Glomerular visceral epithelial cell (primary cell): Measurements from ENCODE around the gene FOXJ1.

Experiments
- DNase-seq: peaks from one replicate; pipeline ENCODE4 v3.0.0-alpha.2; 2016; ENCODE audit errors: extremely low spot score

The FOXJ1 gene

DNA sequence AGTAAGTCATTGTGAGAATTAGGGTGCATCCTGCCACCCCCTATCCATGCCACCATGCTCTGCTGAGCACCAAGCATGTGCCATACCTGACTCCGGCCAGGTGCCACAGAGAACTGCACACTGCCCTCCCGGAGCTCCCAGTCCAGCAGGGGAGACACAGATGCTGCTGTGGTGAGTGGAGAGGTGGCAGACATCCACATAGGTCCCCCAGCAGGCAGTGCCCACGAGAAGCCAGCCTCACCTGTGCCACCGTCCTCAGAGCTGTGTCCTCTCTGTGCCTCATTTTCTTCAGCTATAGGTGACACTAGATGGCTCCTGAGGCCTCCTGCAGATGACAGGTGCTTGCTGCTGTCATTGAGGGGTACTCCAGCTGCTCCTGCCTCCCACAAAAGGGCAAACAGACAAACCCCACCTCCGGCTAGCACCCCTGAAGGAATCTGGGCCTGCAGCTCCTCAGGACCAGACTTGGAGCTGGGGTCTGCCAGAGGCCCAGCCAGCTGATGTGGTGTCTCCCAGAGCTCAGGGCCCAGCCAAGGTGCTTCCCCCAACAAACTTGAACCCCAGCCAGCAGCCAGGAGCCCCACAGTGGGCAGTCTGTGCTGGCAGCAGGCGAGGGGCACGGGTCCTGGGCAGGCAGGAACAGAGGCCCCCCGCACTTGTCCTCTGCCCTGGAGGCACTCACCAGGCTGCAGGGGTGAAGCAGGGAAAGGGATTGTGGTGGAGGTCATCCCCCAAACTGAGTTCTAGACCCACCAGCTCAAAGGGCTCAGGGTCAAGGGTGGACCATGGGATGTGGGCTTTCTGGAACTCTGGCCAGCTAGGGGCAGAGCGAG, 17.1 kb downstream of the FOXJ1 start:
- DNase-seq: no peak

DNA sequence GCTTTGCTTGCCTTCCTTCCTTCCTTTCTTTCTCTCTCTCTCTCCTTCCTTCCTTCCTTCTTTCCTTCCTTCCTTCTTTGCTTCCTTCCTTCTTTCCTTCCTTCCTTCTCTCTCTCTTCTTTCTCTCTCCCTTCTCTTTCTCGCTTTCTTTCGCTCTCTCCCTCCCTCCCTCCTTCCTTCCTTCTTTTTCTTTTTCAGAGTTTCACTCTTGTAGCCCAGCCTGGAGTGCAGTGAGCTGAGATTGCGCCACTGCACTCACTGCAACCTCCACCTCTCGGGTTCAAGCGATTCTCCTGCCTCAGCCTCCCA, 17.9 kb downstream of the FOXJ1 start:
- DNase-seq: no peak

DNA sequence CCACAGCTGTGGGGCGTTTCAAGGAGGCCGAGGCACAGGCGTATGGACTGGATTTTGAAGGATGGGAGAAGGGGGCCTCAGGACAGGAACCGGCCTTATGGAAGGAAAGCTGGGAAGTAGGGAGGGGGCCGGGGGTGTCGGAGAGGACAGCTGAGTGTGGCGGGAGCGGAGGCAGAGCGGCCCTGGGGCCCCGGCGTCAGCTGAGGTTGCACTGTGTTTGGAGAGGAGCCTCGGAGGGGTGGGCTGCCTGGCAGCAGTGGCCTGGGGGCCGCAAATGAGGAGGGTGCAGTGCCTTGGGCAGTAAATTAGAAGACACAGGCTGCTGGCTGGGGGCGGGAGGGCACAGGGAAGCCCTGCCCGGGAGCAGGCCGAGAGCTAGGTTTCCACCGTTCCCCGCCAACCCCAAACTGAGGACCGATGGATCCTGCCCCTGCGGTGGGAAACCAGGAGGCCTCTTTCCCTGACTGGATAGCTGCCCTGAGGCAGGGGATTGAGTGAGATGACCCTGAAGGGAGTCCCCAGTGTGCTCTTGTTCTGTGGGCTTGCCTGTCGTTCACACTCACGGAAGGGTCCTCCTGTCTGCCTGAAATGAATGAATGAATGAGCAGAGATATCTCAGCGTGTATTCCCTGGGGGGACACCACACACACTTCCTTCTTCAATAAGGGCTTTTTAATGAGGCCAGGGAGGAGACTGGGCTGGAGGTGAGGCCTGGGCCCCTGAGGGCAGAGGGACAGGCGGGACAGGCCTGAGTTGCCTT, 18.4 kb downstream of the FOXJ1 start:
- no peak for DNase-seq

DNA sequence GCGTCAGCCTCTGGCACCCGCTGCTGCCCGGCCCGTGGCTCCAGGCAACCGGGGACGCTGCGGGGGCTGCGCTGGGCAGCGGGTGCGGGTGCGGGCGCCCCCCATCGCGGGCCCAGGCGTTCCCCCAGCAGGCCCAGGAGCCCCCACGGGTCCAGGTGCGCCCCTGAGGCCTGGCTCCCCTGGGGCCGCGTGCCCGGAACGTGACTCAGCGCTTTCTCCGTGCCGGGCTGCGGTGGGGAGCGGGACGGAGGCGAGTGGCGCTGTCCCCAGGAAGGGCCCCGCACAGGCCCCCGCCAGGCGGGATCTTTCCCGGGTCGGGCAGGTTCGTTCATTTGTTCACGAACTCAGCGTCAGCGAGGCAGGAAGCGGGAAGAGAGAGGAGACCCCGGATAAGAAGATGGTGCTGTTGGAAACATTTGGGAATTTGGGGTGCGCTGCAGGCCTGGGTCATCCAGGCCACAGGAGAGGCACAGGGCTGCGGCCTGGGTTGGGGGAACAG, 19.1 kb downstream of the FOXJ1 start:
- no peak for DNase-seq

DNA sequence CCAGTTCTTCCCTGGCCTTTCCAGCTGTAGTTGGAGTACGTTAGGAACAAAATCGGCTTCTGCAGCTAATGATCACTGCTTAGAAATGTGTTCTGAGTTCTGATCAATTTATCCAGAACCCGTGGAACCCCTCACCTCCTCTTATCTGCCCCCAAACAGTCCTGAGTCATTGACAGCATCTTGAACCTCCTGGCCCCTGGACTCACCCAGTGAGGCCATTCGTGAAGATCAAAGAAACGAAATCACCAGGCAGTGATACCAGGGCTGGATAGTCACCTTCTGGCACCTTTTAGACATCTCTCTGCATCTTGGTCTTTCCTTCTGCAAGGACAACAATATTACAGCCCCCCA, 20.4 kb downstream of the FOXJ1 start:
- no peak for DNase-seq

DNA sequence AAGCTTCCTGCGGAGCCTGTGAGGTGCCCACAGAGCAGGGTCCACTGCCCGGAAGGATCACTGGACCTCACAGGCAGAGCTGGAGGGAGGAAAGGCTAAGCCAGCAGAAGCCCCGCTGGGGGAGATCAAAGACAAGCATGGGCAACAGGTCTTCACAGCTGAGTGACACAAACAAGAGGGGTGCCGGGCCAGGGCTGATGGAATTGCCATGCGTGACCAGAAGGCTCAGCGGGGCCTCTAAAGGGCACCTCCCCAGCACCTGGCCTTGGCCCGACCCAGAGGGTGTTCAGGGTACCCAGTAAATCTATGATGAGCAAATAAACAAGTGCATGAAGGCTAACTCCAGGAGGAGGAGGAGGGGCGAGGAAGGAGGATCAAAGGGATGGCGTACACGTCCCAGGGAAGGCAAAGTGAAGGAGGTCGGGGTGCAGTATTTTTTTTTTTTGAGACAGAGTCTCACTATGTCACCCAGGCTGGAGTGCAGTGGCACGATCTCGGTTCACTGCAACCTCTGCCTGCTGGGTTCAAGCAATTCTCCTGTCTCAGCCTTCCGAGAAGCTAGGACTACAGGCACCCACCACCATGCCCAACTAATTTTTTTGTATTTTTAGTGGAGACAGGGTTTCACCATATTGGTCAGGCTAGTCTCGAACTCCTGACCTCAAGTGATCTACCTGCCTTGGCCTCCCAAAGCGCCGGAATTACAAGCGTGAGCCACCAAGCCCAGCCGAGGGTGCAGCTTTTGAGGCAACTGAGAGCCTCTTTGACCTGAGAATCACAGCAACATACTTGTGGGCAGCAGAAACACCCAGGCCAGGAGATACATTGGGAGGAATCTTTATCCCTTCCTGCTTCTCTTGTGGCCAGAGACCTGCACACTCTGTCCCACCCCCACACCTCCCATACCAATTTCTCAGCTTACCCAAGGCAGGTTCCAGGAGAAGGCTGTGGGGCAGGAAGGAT, 21.4 kb downstream of the FOXJ1 start:
- DNase-seq: no peak

DNA sequence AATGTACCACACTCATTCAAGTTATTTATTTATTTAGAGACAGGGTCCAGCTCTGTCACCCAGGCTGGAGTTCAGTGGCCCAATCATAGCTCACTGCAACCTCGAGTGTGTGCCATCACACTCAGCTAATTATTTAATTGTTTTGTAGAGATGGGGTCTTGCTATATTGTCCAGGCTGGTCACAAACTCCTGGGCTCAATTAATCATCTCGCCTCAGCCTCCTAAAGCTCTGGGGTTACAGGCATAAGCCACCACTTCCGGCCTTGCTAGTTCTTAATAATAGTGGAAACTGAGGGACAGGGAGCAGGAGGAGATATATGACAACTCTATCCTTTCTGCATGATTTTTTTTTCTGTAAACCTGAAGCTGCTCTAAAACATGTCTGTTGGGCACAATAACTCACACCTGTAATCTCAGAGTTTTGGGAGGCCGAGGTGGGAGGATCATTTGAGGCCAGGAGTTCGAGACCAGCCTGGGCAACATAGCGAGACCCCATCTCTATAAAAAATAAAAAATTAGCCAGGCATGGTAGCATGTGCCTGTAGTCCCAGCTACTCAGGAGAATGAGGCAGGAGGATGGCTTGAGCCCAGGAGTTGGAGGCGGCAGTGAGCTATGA, 25.8 kb downstream of the FOXJ1 start:
- DNase-seq: no peak

DNA sequence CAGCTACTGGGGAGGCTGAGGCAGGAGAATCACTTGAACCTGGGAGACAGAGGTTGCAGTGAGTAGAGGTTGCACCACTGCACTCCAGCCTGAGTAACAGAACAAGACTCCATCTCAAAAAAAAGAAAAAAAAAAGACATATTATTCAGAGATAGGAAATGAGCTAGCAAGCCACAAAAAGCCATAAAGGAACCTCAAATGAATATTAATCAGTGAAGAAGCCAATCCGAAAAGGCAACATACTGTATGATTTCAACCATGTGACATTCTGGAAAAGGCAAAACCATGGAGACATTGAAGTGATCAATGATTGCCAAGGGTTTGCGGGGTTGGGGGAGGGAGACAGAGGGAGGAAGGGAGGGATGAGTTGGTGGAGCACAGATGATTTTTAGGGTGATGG, 29.1 kb downstream of the FOXJ1 start:
- no peak for DNase-seq

DNA sequence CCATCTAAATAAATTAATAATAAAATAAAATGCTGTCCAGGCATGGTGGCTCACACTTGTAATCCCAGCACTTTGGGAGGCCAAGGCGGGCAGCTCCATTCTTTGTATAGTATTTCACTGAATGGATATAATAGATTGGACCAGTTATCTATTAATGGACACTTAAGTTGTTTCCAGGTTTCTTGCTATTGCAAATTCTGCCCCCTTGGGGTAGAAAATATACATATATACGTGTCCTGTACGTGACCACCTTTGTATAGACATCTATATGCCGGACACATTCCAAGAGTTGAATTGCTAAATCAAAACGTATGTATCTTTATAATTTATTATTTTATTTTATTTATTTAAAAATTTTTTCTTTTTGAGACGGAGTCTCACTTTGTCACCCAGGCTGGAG, 33.5 kb downstream of the FOXJ1 start:
- peak; percentile 19 for DNase-seq

DNA sequence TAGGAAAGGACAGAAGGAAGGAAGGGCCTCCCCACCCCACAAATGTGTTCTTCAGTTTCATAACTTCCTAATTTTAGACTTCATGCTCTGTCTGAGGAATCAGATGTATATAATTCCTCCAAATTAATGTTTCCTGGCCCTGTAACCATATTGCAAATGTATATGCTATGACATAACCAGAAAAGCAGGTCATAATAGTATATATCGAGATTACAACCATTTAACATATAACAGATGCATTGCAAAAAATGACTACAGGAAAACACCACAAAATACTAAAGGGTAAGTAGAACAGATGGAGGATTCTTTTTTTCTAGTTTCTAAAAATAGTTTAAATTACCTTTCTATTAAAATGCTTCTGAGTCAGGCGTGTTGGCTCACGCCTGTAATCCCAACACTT, 34.3 kb downstream of the FOXJ1 start:
- no peak for DNase-seq

DNA sequence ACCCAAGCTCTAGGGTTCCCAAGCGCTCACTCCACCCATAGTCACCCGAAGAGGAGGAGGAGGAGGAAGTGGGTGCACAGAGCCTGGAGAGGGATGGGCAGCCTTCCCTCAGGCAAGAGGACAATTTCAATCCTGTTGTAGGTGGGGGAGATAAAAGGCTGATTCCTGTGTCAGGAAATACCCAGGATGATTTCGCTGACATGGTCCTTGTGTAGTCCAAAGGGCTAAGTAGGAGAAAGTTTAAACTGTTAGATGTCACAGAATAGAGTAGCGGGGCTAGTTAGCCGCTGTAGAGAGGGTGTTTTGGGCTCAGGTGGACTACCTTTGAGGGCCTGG, 36.2 kb downstream of the FOXJ1 start:
- DNase-seq: no peak

DNA sequence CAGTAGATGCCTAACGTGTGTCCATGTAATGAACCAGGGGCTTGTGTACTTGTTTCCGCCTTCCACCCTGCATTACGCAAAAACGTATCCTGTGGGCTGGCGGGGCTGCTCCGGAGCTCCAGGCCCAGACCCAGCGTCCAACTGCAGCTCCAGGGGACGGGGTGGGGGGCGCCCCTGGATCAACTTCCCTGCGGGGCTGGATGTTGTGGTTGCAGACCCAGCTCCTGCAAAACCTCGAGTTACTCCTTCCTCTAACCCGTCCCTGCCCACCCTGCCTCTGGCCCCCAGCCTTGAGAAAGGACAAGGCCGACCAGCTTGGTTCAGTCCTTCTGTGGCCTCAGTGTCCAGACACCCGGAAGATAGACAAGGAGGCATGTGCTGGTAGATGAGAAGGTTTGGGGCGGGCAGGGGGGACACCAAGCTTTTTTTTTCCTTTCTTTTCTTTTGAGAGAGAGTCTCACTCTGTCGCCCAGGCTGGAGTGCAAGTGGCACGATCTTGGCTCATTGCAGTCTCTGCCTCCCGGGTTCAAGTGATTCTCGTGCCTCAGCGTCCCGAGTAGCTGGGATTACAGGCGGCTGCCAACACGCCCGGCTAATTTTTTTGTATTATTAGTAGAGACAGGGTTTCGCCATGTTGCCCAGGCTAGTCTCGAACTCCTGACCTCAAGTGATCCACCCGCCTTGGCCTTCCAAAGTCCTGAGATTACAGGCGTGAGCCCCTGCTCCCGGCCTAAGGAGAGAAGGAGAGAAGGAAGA, 36.7 kb downstream of the FOXJ1 start:
- DNase-seq: no peak

DNA sequence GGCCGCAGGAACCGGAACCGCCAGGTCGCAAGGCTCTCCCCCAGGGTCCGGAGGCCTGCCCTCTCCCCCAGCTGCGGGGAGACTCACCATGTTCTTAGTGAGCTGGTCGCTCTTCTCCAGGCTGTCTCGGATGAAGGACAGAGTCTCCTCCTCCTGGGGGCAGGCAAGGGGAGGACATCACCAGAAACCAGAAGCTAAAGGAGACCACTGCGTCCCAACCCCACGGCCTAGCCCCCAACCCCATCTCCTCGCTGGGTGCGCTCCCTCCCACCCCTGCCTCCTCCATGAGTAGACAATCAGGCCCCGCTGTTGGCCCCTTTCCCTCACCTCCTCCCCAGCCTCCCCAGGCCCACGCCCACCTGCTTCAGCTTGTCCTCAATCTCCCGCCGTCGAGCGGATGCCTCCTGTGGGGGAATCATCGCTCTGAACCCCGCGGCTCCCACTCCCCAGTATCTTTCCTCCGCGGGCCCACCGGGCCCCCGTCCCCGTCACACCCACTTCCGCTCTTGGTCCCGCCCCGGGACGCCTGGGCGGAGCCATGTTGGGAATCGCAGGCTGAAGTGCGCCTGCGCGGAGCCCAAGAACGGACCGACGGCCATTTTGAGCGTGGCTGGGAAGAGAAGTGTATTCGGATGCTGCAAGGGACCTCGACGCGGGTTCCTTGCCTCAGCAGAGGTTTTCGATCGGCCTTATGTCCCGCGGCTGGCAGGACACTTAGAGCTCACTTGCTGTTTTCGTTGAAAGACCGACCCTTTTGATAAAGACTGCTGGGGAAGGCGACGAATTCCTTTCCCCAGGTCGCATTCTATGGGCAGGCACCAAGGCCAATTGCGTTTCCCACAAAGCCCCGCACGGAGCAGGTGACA, 37.5 kb downstream of the FOXJ1 start, which contains the start of gene EXOC7:
EXOC7 (minus strand) TSS at position 514 of the 866 bp plus-strand sequence; CDS start at position 419, 95 bp downstream.
- DNase-seq: peak; percentile 92

DNA sequence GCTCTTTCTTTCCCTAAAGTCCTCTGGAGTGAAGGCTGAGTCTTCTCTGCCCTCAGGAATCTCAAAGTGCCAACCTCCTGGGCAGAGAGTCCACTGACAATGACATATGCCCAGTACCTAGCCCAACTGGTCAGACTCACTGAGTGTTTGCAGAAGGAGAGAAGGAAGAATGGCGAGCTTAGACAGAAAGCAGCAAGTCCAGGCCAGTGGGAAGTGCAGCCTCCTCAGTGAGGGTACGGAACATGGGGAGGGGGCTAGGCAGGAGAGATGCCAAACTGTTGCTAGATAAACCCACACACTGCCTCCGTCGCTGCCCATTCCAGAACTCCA, 38.1 kb downstream of the FOXJ1 start:
- DNase-seq: no peak

DNA sequence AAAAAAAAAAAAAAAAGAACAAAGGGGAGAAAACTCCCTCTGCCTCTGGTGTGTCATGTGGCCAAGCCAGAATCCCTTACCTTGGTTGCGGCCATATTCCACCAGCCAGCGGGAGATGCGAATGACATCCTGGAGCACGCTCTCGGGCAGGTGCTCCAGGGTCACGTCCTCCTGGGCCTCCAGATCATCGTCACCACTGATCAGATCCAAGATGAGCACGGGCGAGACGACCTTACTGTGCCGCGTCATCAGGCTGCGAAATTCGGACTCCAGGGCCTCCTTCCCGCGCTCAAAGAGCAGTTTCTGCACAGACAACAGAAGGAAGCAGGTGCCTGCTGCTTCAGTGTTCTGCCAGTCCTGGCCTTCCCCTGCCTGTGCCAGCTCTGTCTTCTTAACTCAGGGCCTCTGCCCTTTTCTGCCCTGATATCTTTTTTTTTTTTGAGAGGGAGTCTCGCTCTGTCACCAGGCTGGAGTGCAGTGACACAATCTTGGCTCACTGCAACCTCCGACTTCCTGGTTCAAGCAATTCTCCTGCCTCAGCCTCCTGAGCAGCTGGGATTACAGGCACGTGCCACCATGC, 43.2 kb downstream of the FOXJ1 start:
- DNase-seq: no peak

DNA sequence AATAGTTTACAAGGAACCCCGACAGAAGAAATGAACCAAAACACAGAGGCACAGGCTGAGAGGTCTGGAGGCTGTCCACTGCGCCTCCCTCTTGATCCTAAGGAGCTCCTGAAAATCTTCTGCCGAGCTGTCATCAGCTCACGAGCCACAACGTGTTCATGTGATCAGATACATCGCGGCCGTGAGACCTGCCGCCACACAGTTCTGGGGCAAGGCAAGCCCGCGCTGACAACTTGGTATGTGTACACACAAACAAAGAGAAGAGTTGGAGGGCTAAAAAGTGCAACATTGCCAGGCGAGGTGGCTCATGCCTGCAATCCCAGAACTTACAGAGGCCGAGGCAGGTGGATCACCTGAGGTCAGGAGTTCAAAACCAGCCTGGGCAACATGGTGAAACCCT, 45.1 kb downstream of the FOXJ1 start:
- no peak for DNase-seq

DNA sequence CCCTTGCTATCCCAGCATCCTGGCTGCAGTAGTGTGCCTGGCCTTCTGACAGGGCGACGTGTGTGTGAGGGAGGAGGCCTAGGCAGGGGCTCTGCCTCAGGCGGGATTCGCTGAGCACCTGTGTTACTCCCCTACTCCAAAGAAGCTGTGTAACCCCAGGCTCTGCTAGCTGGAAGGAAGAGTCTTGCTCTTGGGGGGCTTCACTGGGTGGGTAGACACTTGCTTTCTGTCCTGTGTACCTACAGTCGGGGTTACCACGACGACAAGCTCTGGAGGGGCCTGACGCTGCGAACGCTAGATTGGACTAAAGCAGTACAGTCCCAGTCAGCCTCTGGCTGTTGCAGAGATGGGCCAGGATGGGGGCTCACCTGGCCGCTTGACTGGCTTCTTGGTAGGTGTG, 47.0 kb downstream of the FOXJ1 start:
- no peak for DNase-seq

DNA sequence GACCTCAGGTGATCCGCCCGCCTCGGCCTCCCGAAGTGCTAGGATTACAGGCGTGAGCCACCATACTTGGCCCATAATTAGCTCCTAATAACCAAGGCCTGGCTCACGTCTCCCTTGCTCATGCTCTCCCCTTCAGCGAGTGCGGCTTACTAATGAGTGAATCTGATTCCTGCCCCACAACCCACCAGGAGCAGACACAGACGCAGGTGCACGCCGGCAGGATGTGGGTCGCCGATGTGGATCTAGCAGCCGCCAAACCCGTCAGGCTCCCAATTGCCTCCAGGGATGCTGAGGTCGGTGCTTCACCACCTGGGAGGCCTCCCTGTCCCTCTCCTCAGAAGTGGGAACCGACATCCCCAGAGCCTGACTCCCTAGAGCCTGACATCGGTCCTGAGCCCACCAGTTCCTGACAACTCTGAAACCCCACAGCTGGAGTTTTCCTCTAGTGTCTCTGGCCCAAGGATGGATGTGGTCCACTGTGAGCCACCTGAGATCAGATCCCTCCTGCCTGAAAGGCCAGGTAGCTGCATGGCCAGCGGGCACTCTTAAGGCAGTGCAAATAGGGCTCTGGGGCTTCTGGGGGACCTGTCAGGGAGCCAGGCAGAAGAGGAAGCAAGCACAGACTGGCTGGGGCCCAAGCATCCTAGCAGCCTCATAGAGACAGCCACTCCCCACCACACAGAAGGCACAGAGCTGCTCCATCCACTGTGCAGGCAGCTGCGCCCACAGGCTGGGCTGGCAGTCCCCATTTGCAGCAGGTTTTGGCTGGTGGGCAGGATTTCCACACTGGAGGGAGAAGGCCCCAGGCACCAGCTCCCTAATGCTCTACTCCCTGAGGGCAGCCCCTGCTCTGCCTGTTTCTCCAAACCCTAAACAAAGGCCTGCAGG, 48.3 kb downstream of the FOXJ1 start:
- DNase-seq: no peak
